Glutamatergic neuron (in vitro differentiated cells): ENCODE measurements around the gene PTTG1IP. TPM values are rescaled to one million over a fixed set of nuclear protein-coding genes. Genes with fewer than 3 reads are reported as not detected.

Source experiments
- DNase-seq: peaks from one replicate; pipeline ENCODE4 v3.0.0; 2022
- H3K27ac Mint-ChIP-seq: one replicate; pipeline ENCODE4 v1.8.0; 2020; ENCODE audit warnings: mild to moderate bottlenecking, mixed read lengths, inconsistent platforms; ENCODE audit not compliant: unreplicated experiment
- H3K27me3 Mint-ChIP-seq: one replicate; pipeline ENCODE4 v1.8.0; 2020; ENCODE audit warnings: mild to moderate bottlenecking, moderate library complexity, mixed read lengths, inconsistent platforms; ENCODE audit not compliant: unreplicated experiment
- H3K36me3 Mint-ChIP-seq: one replicate; pipeline ENCODE4 v1.8.0; 2020; ENCODE audit warnings: mild to moderate bottlenecking, mixed read lengths, inconsistent platforms; ENCODE audit not compliant: unreplicated experiment
- H3K4me1 Mint-ChIP-seq: one replicate; pipeline ENCODE4 v1.8.0; 2020; ENCODE audit warnings: mild to moderate bottlenecking, low read depth, mixed read lengths, inconsistent platforms; ENCODE audit not compliant: unreplicated experiment
- H3K4me3 Mint-ChIP-seq: one replicate; pipeline ENCODE4 v1.8.0; 2020; ENCODE audit warnings: mild to moderate bottlenecking, mixed read lengths, inconsistent platforms; ENCODE audit not compliant: unreplicated experiment
- H3K9me3 Mint-ChIP-seq: one replicate; pipeline ENCODE4 v1.8.0; 2020; ENCODE audit warnings: mild to moderate bottlenecking, moderate library complexity, mixed read lengths, inconsistent platforms; ENCODE audit not compliant: unreplicated experiment
- total RNA-seq: library from RNA; stranded (reverse); fragmentation: NEBNext Ultra II Directional; extraction: Animal tissue kit (Norgen Biotek cat#: 25700); gene quantifications from one replicate; pipeline ENCODE4 v1.2.1, GENCODE V29; 2021; ENCODE audit not compliant: unreplicated experiment
- TF ChIP-seq, protein P1 (sequence below): fragments of 200-600 bp; sonication (generic); IDR thresholded peaks from one replicate; pipeline ENCODE4 v1.5.0; 2021; ENCODE audit not compliant: partially characterized antibody, unreplicated experiment

Gene PTTG1IP
- total RNA-seq, 1 donor from 2014 or later = 249 TPM

DNA sequence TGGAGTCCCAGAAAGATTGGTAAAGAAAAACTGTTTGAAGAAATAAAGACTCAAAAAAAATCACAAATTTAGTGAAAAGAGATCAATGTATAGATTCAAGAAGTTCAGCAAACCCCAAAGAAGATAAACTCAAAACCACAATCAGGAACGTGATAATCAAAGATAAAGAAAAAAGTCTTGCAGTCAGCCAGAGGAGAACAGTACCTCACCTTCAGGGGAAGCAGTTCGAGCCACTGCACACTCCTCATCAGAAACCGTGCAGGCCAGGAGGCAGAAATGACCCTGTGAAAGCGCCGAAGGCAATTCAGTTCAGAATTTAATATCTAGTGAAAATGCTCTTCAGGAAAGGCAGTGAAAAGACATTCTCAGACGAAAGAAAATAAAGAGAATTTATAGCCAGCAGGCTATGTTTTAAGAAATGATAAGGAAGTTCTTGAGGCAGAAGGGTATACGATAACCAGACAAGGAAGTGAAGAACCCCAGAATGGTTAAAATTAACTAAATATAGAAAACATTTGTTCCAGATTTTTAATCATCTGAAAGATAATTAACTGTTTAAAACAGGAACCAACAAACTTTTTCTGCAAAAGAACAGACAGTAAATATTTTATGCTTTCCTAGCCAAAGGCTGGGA lies 42.1 kb downstream of the PTTG1IP start:
- no peak overlapping the region for H3K27ac Mint-ChIP-seq

DNA sequence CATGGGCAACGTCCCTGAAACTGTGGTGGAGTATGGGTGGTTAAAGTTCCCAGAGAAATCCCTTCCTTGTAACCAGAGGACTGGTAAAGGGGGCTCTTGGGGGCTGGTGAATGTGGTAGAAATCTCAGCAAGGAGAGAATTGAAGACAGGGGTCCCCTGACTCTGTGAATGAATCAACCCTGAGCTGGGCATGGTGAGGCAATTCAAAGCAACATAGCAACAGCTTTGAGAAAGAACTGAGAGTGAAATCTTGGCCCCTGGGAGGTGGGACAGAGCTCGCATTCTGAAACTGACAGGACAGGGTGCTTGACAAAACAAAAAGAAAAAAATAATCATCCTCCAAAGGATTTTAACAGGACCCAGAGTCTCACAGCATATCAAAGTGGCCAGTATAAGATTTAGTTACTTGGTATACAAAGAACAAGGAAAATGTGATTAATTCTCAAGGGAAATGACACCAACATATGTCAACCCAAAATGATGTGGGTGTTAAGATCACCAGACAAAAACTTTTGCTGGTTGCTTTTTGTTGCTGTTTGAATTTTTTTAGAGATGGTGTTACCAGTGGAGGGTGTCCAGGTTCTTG lies 43.9 kb downstream of the PTTG1IP start:
- Mint-ChIP-seq H3K27ac (no peak overlapping the region), H3K36me3 (peaks cover 41% of the 10 kb centered on the region), H3K9me3 (peaks cover 13% of the 10 kb centered on the region), H3K4me1 (peaks cover 5% of the 10 kb centered on the region), H3K4me3 (peak overlapping the region; percentile 6), H3K27me3 (peaks cover 6% of the 10 kb centered on the region)
- DNase-seq = no peak
- TF ChIP-seq, protein P1, sequence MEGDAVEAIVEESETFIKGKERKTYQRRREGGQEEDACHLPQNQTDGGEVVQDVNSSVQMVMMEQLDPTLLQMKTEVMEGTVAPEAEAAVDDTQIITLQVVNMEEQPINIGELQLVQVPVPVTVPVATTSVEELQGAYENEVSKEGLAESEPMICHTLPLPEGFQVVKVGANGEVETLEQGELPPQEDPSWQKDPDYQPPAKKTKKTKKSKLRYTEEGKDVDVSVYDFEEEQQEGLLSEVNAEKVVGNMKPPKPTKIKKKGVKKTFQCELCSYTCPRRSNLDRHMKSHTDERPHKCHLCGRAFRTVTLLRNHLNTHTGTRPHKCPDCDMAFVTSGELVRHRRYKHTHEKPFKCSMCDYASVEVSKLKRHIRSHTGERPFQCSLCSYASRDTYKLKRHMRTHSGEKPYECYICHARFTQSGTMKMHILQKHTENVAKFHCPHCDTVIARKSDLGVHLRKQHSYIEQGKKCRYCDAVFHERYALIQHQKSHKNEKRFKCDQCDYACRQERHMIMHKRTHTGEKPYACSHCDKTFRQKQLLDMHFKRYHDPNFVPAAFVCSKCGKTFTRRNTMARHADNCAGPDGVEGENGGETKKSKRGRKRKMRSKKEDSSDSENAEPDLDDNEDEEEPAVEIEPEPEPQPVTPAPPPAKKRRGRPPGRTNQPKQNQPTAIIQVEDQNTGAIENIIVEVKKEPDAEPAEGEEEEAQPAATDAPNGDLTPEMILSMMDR = no peak

More for the DNA sequence above, 42.1 kb downstream of the PTTG1IP start:
- Mint-ChIP-seq H3K27me3 (peaks cover 6% of the 10 kb centered on the region), H3K36me3 (peaks cover 36% of the 10 kb centered on the region), H3K4me1 (peaks cover 5% of the 10 kb centered on the region), H3K4me3 (no peak overlapping the region), H3K9me3 (peaks cover 13% of the 10 kb centered on the region)
- TF ChIP-seq, protein P1 = no peak
- no peak for DNase-seq

DNA sequence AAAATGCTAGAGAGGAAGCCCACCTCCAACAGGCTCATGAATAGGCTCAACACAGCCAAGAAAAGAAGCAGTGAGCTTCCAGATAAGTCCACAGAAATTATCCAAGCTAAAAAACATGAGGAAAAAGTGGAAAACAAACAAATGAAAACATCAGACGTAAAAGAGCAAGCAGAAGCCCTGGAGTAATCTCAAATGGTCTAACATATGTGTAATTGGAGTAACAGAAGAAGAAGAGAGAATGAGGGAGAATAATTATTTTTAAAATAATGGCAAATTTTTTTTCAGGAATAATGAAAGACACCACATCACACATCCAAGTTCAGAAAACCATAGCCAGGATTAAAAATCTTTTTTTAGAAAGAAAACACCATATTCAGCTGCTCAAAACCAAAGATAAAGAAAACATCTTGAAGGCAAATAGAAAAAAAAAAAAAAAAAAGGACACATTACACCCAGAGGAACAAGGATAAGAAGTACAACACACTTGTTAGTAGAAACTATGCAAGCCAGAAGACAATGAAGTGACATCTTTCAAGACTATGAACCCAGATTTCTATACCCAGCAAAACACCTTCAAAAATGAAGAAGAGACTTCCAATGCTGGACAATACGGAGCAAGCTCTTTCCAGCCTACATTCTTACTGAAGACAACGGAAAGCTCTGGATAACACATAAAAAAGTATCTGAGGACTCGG lies 45.0 kb downstream of the PTTG1IP start:
- TF ChIP-seq, protein P1 = no peak
- Mint-ChIP-seq H3K27ac (no peak overlapping the region), H3K27me3 (peaks cover 4% of the 10 kb centered on the region), H3K4me1 (peaks cover 5% of the 10 kb centered on the region), H3K9me3 (peaks cover 17% of the 10 kb centered on the region), H3K4me3 (no peak overlapping the region), H3K36me3 (peaks cover 46% of the 10 kb centered on the region)
- no peak for DNase-seq

DNA sequence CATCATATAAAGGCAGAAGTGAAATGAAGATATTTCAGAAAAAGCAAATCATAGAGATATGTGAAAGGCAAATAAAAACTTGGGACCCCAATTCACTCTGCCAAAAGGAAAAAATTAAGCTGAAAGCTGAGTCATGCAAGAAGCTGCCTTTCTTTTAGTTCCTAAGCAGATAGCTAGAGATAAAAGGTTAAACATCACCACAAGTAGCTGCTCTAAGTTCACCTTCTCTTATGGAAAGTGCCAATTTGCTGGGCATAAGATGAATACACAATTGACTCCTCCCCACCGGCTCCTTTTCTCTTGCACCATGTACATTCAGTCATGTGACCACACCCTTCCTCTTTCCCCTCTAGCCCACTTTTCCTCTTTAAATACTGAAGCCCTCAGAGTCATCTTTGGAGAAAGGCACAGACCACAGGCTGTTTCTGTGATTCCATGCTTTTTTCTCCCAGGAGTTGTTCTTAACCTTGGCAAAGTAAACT lies 50.3 kb downstream of the PTTG1IP start:
- peak overlapping the region; percentile 67 for H3K27ac Mint-ChIP-seq
- H3K9me3 Mint-ChIP-seq = peaks cover 28% of the 10 kb centered on the region
- TF ChIP-seq, protein P1 = no peak
- H3K4me1 Mint-ChIP-seq = peaks cover 4% of the 10 kb centered on the region
- H3K36me3 Mint-ChIP-seq = peaks cover 50% of the 10 kb centered on the region
- no peak overlapping the region for H3K4me3 Mint-ChIP-seq
- H3K27me3 Mint-ChIP-seq = peaks cover 9% of the 10 kb centered on the region
- no peak for DNase-seq
